Medulla oblongata (tissue), 1 donor: Measurements from ENCODE around the gene AHSG.
A peak's percentile ranks its signal among the peaks of the same experiment; 100 is the strongest.
"Not testable (repeated sequence)": the region's sequence is repeated elsewhere in the genome, so short reads cannot be mapped to it uniquely, and the experiment has no call there.

Experiments
- DNase-seq: peaks from one replicate; pipeline ENCODE4 v3.0.0-alpha.2; 2015; ENCODE audit errors: extremely low spot score

AHSG gene

DNA sequence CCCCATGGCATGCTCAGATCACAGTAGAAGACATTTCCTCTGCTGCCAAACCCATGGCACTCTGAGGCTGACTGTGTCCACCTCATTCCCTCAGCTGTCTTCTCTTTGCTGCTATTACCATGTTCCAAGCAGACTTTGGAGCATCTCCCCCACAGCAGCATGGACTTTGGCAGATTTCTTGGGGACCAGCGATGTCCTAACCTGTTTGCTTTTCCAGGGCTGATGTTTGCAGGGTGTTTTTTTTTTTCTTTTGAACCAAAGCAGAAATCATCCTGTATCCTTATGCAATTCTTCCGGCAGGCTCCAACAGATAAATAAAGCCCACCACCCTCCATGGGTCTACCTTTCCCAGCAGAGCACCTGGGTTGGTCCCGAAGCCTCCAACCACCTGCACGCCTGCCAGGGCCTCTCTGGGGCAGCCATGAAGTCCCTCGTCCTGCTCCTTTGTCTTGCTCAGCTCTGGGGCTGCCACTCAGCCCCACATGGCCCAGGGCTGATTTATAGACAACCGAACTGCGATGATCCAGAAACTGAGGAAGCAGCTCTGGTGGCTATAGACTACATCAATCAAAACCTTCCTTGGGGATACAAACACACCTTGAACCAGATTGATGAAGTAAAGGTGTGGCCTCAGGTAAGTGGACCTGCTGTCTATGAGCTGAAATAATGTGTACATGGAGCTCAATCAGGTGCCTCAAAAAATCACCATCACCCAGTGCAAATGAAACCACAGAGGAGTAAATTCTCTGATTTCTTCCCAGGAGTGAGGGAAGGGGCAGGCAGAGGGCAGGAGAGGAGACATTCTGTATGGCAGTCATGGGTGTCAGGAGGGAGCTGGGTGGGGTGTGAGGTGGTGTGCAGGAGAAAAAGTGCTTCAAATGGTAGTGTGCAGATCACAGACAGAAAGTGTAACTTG is at the start of gene AHSG:
AHSG (plus strand) TSS at position 340 of the 916 bp plus-strand sequence; CDS start at position 422, 82 bp downstream.
- DNase-seq, result no peak

- DNase-seq, result no peak
Observed at GRCh38 chr3:186564586-186564985, 48.3 kb upstream of the AHSG start.

GRCh38 chr3:186566772-186567071 is 46.1 kb upstream of the AHSG start:
- no peak for DNase-seq

- DNase-seq, result peak; percentile 90
Observed at GRCh38 chr3:186567072-186567921, 45.6 kb upstream of the AHSG start, which contains the start of gene TBCCD1. TBCCD1 (minus strand) TSS chr3:186567339; CDS start chr3:186564329, 3,010 bp downstream.

GRCh38 chr3:186569361-186569760 is 43.5 kb upstream of the AHSG start:
- not testable (repeated sequence) for DNase-seq

DNA sequence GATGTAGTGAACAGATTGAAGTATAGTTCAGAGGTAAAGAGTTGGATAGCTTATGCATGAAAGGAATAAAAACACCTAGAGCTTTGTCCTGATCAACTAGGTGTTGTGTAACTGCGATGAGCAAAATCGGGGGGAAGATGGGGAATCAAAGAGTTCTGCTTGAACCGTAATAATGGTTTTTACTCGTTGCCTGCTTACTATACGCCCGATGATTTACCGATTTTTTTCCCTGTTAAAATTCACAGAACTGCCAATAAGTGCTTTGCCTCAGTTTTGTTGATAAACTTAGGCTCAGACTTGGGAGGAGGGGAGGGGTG is 43.1 kb upstream of the AHSG start:
- DNase-seq, result no peak

- DNase-seq, result peak; percentile 99
Observed at GRCh38 chr3:186570096-186570940, 42.5 kb upstream of the AHSG start, which contains the start of gene DNAJB11. DNAJB11 (plus strand) TSS chr3:186570720; CDS start chr3:186570898, 178 bp downstream.

GRCh38 chr3:186570941-186571643 is 41.8 kb upstream of the AHSG start:
- DNase-seq, result peak; percentile 14

- DNase-seq, result no peak
Observed at GRCh38 chr3:186571644-186572013, 41.2 kb upstream of the AHSG start.

GRCh38 chr3:186577521-186577920 is 35.3 kb upstream of the AHSG start:
- DNase-seq, result no peak

DNA sequence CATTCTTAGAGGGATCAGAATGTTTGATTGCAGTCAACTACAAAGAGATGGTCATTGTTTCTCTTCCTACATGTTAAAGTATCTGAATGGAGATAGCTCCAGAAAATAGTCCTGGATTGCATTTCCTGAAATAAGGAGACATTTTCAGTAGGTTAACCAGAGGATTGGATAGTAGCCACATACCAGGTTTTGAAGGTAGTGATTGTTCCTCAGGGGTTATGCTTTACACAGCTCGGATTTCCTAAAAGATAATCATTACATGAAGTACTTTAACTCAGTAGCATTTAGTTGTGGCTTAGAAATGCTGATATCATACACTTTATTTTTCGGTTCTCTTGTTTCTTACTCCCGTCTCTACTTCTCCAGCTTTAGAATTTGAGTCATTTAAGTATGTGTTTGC is 32.1 kb upstream of the AHSG start:
- DNase-seq, result no peak

GRCh38 chr3:186582541-186582940 is 30.3 kb upstream of the AHSG start:
- DNase-seq, result no peak

DNA sequence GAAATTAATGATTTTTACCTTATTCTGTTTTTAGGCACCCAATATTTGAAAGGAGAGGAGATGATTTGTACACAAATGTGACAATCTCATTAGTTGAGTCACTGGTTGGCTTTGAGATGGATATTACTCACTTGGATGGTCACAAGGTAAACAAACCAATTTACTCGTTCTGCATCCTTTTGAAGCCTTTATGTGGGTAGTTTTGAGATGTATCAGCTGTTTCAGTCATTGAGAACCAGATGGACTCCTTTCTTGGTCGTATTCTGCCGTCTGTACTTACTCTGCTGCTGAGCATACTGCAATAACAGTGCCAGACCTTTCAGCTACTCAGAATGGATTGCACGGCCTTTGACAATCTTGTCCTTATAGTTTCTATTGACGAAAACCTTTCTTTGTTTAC is 29.0 kb upstream of the AHSG start:
- no peak for DNase-seq

DNA sequence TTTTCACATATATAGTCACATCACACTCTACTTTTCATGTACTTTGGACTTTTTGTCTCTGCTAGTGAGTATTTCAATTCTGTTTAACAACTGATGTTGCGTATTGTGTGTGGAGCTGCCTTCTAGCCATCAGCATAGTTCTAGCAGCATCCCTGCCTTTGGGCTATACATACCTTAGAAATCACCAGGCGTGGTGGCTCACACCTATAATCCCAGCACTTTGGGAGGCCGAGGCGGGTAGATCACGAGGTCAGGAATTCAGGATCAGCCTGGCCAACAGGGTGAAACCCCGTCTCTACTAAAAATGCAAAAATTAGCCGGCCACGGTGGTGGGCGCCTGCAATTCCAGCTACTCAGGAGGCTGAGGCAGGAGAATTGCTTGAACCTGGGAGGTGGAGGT is 26.6 kb upstream of the AHSG start:
- not testable (repeated sequence) for DNase-seq

DNA sequence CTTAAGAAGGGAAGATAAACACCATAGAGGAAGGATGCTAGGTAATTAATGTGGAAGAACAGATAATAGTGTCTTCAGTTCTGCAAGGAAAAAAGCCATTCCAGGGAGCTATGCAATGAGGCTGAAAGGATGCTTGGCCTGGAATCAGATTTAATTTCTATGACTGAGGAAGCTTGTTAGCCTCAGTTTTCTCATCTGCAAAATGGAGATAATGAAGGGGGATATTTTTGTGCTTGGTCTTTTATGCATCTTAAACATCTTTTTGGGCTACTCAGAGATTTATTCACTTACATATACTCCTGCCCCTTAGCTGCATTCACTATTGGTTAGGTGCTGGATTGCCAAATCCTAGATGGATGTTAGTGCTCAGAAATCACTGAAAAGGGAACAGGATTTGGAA is 25.7 kb upstream of the AHSG start:
- DNase-seq, result no peak

- no peak for DNase-seq
Observed at GRCh38 chr3:186588632-186589031, 24.2 kb upstream of the AHSG start.

DNA sequence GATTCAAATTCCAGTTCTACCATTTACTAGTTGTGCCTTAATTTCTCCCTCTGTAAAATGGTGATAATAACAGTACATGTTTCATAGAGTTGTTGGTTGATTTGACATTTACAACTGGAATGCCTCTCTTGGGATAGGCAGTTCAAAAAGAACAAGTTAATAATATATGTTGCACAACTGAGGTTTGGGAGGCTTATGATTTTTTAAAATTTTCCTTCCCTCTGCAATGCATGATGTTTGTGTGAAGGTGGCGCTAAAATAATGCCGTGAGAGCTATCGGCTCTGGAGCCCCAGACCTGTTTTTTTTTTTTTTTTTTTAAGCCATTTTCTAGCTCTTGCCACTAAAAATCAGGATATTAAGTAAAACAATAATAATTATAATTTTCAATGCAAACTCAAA is 23.7 kb upstream of the AHSG start:
- no peak for DNase-seq

DNA sequence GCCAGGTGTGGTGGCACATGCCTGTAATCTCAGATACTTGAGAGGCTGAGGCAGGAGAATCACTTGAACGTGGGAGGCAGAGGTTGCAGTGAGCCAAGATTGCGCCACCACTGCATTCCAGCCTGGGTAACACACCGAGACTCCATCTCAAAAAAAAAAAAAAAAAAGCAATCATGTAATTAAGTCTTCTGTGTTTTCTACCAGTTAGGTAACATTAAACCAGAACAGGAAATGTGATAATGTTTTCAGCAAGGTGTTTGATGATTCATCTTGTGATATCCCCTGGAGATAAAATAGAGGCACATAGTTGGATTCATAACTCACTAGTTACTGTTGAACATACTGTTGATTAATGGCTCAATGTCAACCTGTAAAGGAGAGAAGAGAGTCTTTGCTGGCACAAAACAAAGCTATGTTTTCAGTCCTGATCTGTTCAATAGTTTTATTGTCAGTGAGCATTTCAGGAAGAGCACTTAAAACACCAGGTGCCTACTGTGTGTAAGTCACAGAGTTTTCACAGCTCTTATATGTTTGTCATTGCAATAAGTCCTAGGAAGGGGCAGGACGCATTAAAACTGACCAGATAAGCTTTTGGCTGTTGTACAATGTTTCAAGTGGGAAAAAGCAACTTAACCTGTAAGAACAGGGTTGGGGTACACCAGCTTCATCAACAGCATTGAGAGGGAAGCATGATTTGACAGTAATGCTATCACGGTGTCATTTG is 22.8 kb upstream of the AHSG start:
- no peak for DNase-seq

DNA sequence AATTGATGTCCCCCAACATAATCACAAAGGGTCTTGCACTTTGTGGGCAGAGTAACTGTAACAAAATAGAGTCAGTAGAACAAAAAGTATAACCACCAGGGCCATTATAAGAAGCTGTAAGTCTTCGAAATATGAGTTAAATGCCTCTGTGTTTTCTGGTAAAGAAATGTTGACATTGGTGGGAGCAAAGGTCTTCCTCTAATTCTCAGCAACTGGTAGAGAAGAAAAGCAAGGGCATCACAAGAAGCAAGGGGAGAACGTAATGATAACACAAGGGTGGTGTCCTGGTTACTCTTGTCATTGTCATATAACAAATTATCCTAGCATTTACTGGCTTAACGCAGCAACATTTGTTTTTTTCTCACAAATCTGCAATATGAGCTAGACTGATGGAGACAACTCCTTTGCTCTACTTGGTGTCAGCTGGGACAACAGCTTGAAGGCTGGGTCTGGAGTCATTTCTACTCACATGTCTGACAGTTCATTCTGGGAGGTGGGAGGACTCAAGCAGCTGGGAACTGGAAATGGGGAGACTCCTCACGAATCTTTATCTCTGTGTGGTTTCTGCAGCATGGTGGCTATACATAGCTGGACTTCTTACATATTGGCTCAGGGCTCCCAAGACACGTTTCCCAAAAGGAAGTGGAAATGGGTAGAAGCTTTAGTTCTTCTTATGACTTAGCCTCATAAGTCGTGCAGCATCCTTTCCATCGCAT is 22.1 kb upstream of the AHSG start:
- no peak for DNase-seq

DNA sequence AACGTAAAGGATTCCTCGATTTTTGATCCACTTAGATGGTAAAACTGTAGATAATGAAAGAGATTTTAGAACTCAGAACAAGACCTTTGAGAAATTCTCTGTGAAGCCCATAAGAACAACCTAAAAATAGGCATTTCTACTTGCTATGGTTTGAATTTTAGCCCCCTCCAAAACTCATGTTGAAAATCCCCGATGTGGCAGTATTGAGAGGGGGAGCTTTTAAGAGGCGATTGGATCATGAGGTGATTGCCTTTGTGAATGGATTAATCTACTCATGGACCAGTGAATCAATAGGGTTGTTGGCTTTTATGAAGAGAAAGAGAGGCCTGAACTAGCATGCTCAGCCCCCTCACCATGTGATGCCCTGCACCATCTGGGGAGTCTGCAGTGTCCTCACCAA is 20.2 kb upstream of the AHSG start:
- DNase-seq, result no peak
